GM21717 (cell line): ENCODE measurements around the gene SMAD6.

Experiments used
- ATAC-seq: cut with Tn5 transposase; IDR thresholded peaks from one replicate; pipeline ENCODE4 v1.9.1; 2021; ENCODE audit warnings: mild to moderate bottlenecking, moderate library complexity; ENCODE audit not compliant: unreplicated experiment

Gene SMAD6

GRCh38 chr15:66702787-66703539 lies 927 bp downstream of the SMAD6 start:
- no peak for ATAC-seq

DNA sequence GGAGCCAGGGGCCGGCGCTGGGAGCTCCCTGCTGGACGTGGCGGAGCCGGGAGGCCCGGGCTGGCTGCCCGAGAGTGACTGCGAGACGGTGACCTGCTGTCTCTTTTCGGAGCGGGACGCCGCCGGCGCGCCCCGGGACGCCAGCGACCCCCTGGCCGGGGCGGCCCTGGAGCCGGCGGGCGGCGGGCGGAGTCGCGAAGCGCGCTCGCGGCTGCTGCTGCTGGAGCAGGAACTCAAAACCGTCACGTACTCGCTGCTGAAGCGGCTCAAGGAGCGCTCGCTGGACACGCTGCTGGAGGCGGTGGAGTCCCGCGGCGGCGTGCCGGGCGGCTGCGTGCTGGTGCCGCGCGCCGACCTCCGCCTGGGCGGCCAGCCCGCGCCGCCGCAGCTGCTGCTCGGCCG lies 1.5 kb downstream of the SMAD6 start:
- no peak for ATAC-seq

- ATAC-seq, result no peak
These were observed 2.2 kb downstream of the SMAD6 start for GRCh38 chr15:66704019-66704802.

- ATAC-seq, result no peak
These were observed 2.7 kb downstream of the SMAD6 start for GRCh38 chr15:66704803-66705153.

GRCh38 chr15:66705277-66706146 lies 3.5 kb downstream of the SMAD6 start:
- ATAC-seq, result no peak

- ATAC-seq, result no peak
These were observed 4.2 kb downstream of the SMAD6 start for GRCh38 chr15:66706225-66706732.

DNA sequence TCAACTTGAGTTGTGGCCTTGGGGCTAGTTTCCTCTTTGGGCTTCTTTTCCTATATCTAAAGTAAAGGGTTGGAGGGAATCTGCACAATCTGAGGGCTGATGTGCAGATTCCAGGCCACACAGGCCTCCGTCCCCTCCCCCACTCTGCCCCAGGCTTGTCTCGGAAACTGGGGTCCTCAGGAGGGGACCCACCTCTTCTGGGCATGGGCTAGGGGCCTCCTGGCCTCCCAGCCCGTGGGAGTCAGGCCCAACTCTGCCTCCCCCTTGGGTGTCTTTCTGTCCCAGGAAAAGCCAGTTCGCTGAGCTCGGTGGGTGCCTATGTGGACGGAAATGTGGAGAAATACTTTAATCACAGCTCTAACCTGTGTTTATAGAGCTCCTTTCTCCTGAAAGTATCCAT lies 4.8 kb downstream of the SMAD6 start:
- ATAC-seq, result no peak

DNA sequence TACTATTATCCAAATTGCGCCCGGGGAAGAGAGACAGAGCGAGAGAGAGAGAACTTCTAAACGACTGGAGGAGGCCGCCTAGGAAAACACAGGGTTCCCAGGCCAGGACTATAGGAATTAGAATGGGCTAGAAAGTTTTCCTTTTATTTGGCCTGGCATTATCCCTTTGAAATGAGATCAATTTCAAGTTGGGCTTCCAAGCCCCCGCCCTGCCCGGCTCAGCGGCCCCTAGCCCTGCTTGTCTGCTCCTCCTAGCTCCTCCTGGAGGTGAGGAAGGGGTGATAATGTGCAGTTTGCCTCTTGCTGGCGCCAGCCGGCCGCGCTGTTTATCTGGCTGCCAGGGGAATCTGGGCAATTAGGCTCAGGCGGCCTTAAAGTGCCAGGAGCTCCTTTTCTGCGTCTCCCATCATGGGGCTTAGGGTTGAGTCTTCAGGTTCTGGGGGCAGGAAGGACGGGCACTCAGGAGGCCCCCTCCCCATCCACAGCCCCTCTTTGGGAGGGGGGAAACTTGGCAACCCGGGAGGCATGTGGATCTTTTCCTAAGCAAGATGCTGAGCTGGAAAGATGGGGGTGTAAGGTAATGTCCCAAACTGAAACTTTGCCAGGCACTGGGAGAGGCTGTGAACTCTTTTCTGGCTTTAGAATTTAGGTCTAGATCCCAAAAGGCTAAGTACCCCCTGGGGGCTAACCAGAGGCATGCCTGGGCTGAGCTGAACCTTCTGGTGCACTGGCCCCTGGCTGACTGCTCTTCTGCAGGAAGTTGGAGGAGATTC lies 5.5 kb downstream of the SMAD6 start:
- ATAC-seq, result no peak

DNA sequence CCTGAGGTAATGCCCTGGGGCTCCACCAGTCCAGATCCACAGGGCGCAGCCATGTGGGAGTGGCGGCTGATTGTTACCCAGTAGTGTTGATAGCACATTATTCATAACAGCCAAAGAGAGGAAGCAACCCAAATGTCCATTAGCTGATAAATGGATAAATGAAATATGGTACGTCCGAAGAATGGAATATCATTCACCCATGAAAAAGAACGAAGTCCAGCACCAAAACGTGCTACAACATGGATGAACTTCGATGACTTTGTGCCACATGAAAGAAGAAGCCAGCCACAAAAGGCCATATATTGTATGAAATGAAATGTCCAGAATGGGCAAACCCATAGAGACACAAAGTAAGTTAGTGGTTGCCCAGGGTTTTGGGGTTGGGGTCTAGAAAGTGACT lies 6.4 kb downstream of the SMAD6 start:
- ATAC-seq, result no peak

- no peak for ATAC-seq
These were observed 7.8 kb downstream of the SMAD6 start for GRCh38 chr15:66709884-66710283.

GRCh38 chr15:66711260-66711659 lies 9.2 kb downstream of the SMAD6 start:
- no peak for ATAC-seq

- ATAC-seq, result no peak
These were observed 9.8 kb downstream of the SMAD6 start for GRCh38 chr15:66711862-66712261.

DNA sequence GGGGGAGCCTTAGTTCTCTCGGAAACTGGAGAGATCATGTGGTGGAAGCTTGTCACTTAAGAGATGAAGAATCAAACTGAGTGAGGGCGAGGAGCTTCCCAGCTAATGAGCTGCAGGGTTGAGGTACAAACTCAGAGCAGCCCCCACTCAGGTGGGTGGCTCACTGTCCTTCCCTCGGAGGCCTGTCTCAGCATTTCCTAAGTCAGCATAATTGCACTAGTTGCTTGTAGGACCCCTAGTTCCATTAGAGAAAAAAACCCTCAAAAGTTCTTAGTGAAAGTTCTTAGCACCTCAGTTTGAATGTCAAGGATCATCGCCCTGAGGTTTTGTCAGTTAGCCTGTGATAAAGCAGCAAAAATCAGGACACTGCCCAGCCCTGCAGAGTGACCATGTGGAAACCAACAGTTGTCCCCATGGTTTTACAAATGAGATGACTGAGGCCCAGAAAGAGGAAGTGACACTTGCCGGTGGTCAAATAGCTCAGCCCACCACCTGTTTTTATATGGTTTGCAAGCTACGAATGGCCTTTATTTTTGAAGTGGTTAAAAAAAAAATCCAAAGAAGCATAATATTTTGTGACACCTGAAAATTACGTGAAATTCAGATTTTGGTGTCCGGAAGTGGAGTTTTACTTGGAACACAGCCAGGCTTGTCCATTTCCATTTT lies 11.9 kb downstream of the SMAD6 start:
- no peak for ATAC-seq

- ATAC-seq, result no peak
These were observed 12.5 kb downstream of the SMAD6 start for GRCh38 chr15:66714543-66714981.

GRCh38 chr15:66715181-66715624 lies 13.2 kb downstream of the SMAD6 start:
- ATAC-seq, result no peak

- ATAC-seq, result no peak
These were observed 14.0 kb downstream of the SMAD6 start for GRCh38 chr15:66715720-66716655.

DNA sequence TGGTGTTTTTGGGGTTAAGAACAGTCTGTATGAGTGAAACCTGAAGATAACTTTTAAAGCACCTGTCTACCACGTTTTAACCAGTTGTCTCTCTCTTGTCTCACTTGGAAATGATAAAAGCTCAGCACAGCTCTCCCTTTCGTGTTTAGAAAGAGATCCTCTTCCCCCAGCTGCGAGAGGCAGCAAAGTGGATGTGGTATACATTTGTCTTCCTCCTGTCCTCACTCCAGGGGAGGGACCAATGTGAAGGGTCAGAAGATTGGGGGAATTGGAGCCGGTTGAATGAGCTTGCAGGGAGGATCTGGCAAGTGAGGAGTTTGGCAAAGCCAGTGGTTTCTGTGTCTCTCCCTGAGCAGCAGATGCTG lies 14.6 kb downstream of the SMAD6 start:
- ATAC-seq, result no peak

GRCh38 chr15:66718220-66718988 lies 16.4 kb downstream of the SMAD6 start:
- ATAC-seq, result no peak
